Upper lobe of left lung (tissue), 4 donors: ENCODE results near the gene C1QTNF6.

Experiments
- CTCF ChIP-seq, 6 experiments: fragments of 450-650 bp in 4 of 6; fragments of 200-600 bp in 2 of 6; sonication (generic) in 2 of 6; IDR thresholded peaks; one replicate each; pipeline ENCODE4 v1.5.1; 2016 to 2019; ENCODE audit warnings: antibody characterized with exemption in 6 of 6
- POLR2A ChIP-seq, 4 donors: fragments of 450-650 bp; IDR thresholded peaks; one replicate each; pipeline ENCODE4 v1.5.1; 2016 to 2017; ENCODE audit warnings: antibody characterized with exemption in 4 of 4, mild to moderate bottlenecking in 2 of 4
- POLR2AphosphoS5 ChIP-seq, 2 donors: sonication (generic); formaldehyde crosslinking; IDR thresholded peaks; one replicate each; pipeline ENCODE4 v1.5.1; 2017; ENCODE audit warnings: antibody characterized with exemption in 2 of 2

- TF ChIP-seq CTCF (IDR thresholded peaks at IDR 0.05), result no peak
- TF ChIP-seq POLR2A (IDR thresholded peaks at IDR 0.05), result no peak
- no peak for TF ChIP-seq POLR2AphosphoS5 (IDR thresholded peaks at IDR 0.05)
Observed at GRCh38 chr22:37139762-37140161, 48.3 kb downstream of the C1QTNF6 start.
